Measurements from ENCODE around the gene PDE11A. TPM values are rescaled to one million over a fixed set of nuclear protein-coding genes. Genes with fewer than 3 reads are reported as not detected.

Gene PDE11A
- total and polyA plus RNA-seq, 4 donors: 0.11 to 1.3 (median 0.25) TPM; not detected in 1

GRCh38 chr2:177767768-177768167 lies 304.8 kb downstream of the PDE11A start:
- TF ChIP-seq, protein P1, sequence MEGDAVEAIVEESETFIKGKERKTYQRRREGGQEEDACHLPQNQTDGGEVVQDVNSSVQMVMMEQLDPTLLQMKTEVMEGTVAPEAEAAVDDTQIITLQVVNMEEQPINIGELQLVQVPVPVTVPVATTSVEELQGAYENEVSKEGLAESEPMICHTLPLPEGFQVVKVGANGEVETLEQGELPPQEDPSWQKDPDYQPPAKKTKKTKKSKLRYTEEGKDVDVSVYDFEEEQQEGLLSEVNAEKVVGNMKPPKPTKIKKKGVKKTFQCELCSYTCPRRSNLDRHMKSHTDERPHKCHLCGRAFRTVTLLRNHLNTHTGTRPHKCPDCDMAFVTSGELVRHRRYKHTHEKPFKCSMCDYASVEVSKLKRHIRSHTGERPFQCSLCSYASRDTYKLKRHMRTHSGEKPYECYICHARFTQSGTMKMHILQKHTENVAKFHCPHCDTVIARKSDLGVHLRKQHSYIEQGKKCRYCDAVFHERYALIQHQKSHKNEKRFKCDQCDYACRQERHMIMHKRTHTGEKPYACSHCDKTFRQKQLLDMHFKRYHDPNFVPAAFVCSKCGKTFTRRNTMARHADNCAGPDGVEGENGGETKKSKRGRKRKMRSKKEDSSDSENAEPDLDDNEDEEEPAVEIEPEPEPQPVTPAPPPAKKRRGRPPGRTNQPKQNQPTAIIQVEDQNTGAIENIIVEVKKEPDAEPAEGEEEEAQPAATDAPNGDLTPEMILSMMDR (IDR thresholded peaks at IDR 0.05; ENCODE audit: control extremely low read depth, extremely low read depth): no peak
- DNase-seq: no peak
- ATAC-seq (ENCODE audit: insufficient read depth, low FRiP score): no peak
- no peak overlapping the region for H3K4me3 ChIP-seq
- H3K9me3 ChIP-seq (ENCODE audit: control insufficient read depth in 4 of 4, insufficient read depth in 3 of 4, low read length in 3 of 4): no peaks in the 10 kb centered on the region
- H3K9ac ChIP-seq (ENCODE audit: insufficient read depth in 1 of 2, low read length in 2 of 2): no peak overlapping the region
- WGBS, 2 donors: 94 to 97% methylated on average over 2 of the region's 2 CpGs
- peaks cover 0 to 4% (median 0%) of the 10 kb centered on the region in 5 donors for H3K4me1 ChIP-seq (ENCODE audit: control insufficient read depth in 5 of 5, insufficient read depth in 5 of 5, low read length in 5 of 5)
- no peak overlapping the region for H3K27ac ChIP-seq (ENCODE audit: low read depth in 1 of 2, low read length in 1 of 2)
- no peaks in the 10 kb centered on the region for H3K36me3 ChIP-seq (ENCODE audit: control insufficient read depth in 4 of 4, insufficient read depth in 4 of 4, low read length in 4 of 4)
- H3K27me3 ChIP-seq (ENCODE audit: control insufficient read depth in 3 of 3, insufficient read depth in 3 of 3, low read length in 2 of 3): no peaks in the 10 kb centered on the region

- WGBS, 2 donors: 93 to 94% methylated on average over 2 of the region's 2 CpGs
- Histone ChIP-seq H3K4me3 (no peak overlapping the region), H3K27ac (ENCODE audit: low read depth in 1 of 2, low read length in 1 of 2) (no peak overlapping the region), H3K36me3 (ENCODE audit: control insufficient read depth in 4 of 4, insufficient read depth in 4 of 4, low read length in 4 of 4) (no peaks in the 10 kb centered on the region), H3K9ac (ENCODE audit: insufficient read depth in 1 of 2, low read length in 2 of 2) (no peak overlapping the region), H3K9me3 (ENCODE audit: control insufficient read depth in 4 of 4, insufficient read depth in 3 of 4, low read length in 3 of 4) (peaks cover 0 to 2% (median 0%) of the 10 kb centered on the region in 4 donors), H3K4me1 (ENCODE audit: control insufficient read depth in 5 of 5, insufficient read depth in 5 of 5, low read length in 5 of 5) (peaks cover 0 to 4% (median 0%) of the 10 kb centered on the region in 5 donors), H3K27me3 (ENCODE audit: control insufficient read depth in 3 of 3, insufficient read depth in 3 of 3, low read length in 2 of 3) (no peaks in the 10 kb centered on the region)
- TF ChIP-seq, protein P1 (IDR thresholded peaks at IDR 0.05; ENCODE audit: control extremely low read depth, extremely low read depth): no peak
- DNase-seq (no peak), ATAC-seq (ENCODE audit: insufficient read depth, low FRiP score) (no peak)
Observed at GRCh38 chr2:177765698-177766097, 306.9 kb downstream of the PDE11A start.

DNA sequence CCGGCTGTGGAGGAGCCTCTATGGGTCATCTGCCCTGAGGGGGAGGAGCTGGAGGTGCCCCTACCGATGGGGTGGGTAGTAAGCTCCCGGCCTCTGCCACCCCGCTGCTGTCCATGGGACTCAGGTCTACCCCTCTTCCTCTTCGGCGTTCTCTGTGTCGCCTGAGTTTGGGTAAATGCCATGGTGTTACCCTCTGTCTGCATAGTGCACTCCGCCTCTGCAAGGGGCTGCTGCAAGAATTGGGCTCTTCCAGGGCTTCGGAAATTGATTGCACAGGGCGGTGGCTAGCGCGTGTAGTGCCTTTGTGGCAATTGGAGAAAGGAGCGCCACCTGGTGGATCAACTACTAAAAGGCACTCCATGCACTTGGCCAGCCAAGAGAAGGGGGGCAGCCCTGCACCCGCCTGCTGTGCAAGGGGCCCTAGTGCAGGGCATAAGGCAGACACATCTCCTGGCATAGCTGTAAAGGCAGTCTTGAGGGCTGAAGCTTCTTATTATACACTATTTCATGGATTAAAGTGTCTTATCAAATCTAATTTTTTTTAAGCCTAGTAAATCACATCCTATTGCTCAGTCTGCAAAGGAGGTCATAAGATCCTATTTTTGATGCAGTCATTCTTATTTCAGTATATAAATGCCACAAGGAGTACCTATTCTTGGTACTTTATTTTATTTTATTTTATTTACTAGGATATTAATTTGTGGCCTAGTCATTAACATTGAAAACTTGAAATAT lies 308.9 kb downstream of the PDE11A start:
- WGBS, 2 donors: 23 to 24% methylated on average over 14 of the region's 14 CpGs
- H3K27ac ChIP-seq (ENCODE audit: low read depth in 1 of 2, low read length in 1 of 2): no peak overlapping the region
- H3K4me3 ChIP-seq: no peak overlapping the region
- TF ChIP-seq, protein P1 (IDR thresholded peaks at IDR 0.05; ENCODE audit: control extremely low read depth, extremely low read depth): peak; percentile 69
- H3K9me3 ChIP-seq (ENCODE audit: control insufficient read depth in 4 of 4, insufficient read depth in 3 of 4, low read length in 3 of 4): peaks cover 0 to 2% (median 0%) of the 10 kb centered on the region in 4 donors
- peaks cover 0 to 2% (median 1%) of the 10 kb centered on the region in 5 donors for H3K4me1 ChIP-seq (ENCODE audit: control insufficient read depth in 5 of 5, insufficient read depth in 5 of 5, low read length in 5 of 5)
- peak; percentile 83 for ATAC-seq (ENCODE audit: insufficient read depth, low FRiP score)
- H3K36me3 ChIP-seq (ENCODE audit: control insufficient read depth in 4 of 4, insufficient read depth in 4 of 4, low read length in 4 of 4): no peaks in the 10 kb centered on the region
- peak; percentile 79 to 86 (median 85) for DNase-seq
- H3K27me3 ChIP-seq (ENCODE audit: control insufficient read depth in 3 of 3, insufficient read depth in 3 of 3, low read length in 2 of 3): no peaks in the 10 kb centered on the region
- no peak overlapping the region for H3K9ac ChIP-seq (ENCODE audit: insufficient read depth in 1 of 2, low read length in 2 of 2)

Measured in lung (tissue), 12 donors.